DMS53 treated with DMSO at 0.1 percent for 48 hours (cell line): ENCODE data around the gene NUDCD3.
"Not testable (repeated sequence)": the region's sequence is repeated elsewhere in the genome, so short reads cannot be mapped to it uniquely, and the experiment has no call there.

Source experiments
- DNase-seq: peaks from one replicate; lab custom pipeline; 2025; ENCODE audit not compliant: unreplicated experiment; lab: John Stamatoyannopoulos, UW

Gene NUDCD3

GRCh38 chr7:44449584-44449928 lies 40.9 kb downstream of the NUDCD3 start:
- DNase-seq, result no peak

GRCh38 chr7:44448922-44449583 lies 41.4 kb downstream of the NUDCD3 start:
- DNase-seq, result no peak

DNA sequence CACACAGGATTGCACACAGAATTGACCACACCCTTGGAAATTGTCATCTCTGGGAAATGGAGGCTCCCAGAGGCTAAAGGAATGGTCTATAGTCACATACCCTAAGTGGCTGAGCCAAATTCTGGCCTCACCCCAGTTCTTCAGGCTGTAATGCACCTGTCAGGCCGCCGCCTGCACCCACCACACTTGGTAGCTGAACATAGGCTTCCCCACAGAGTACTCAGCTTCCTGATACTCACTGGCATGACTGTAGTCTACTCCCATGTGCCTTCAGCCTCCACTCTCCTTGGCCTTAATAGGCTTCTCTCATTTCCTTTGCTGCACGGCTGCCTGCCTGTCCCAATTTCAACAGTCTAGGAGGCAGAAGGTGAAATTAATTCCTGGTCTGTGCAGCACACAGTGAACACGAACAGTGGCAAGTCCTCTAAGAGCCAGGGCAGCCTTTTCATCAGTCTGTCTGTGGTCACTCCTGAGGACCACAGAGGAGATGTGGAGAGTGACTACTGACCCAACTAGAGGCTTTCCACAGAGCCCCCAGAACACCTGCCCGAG lies 42.5 kb downstream of the NUDCD3 start:
- no peak for DNase-seq

DNA sequence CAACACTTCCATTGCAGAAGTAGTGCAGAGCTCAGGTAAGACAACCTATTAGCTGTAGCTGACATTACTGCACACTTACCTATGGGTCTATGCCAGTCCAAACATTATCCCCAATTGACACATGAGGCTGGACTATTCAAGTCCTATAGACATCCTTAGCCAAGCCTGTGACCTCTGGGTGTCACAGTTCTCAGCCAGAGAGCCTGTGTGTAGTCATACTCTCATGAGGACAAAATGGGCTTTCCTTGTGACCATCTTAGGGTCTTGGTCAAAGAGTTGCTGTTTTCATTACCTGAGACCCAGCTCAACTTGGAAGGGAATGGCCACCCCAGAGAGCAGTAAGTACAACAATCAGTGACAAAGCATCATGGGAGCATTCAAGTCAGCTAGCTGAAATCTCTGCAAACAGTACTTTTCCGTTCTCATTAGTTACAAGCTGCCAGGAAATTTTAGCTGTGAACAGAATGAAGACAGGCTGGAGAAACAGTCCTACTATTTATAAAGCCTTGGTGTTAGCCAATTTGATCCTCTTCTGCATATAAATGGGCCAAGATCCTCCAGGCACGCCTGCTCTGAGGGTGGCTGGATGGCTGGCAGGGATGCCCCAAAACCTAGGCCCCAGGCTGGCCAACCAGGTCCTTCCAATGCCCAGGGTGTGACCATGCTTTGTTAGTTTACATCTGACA lies 44.3 kb downstream of the NUDCD3 start:
- no peak for DNase-seq

GRCh38 chr7:44441079-44441478 lies 49.4 kb downstream of the NUDCD3 start:
- no peak for DNase-seq

GRCh38 chr7:44440577-44441078 lies 49.8 kb downstream of the NUDCD3 start:
- no peak for DNase-seq

DNA sequence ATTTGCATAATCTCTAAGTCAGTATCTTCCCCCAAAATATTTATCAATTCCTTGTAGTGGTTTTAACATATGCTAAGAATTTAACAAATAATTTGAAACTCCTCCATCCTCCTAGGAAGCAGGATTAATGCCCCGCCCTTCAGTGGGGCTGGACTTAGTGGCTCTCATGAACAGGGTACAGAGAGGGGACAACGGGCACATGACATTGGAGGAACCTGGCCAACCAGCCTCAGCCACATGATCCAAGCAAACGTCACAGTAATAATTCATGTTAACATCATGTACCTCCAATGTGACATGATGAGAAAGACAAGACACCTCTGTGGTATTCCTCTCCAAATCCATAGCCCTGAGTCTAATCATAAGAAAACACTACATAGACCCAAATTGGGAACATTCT lies 50.5 kb downstream of the NUDCD3 start:
- DNase-seq, result no peak

GRCh38 chr7:44438816-44439215 lies 51.6 kb downstream of the NUDCD3 start:
- no peak for DNase-seq

GRCh38 chr7:44434201-44434600 lies 56.3 kb downstream of the NUDCD3 start:
- no peak for DNase-seq

- no peak for DNase-seq
These were observed 57.0 kb downstream of the NUDCD3 start for GRCh38 chr7:44433255-44434022.

- DNase-seq, result no peak
These were observed 58.0 kb downstream of the NUDCD3 start for GRCh38 chr7:44432381-44432977.

DNA sequence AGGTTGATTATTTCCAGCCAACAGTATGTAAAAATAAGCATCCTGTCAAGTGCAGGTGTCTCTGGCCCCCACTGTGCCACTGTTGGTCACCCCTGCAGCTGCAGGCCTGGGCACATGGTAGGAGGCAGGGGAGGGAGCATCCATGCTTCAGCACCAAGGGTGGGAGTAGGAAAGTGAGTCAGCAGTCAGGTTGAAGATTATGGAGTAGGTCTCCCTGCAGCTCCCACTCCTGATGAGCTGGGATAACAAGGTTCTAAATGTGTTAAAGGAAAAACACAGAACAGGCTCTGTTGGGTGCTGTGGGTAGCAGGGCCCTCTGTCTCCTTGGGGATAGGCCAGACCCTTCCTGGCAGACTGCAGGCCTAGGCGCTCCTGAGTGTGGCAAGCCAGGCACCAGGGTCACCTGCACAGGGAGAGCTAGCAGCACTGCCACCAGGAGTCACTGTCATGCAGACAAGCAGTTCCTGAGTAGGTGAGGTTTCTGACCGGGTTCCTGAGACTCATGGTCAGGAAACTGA lies 59.3 kb downstream of the NUDCD3 start:
- DNase-seq, result peak; percentile 35

GRCh38 chr7:44430054-44430453 lies 60.4 kb downstream of the NUDCD3 start:
- DNase-seq, result no peak

DNA sequence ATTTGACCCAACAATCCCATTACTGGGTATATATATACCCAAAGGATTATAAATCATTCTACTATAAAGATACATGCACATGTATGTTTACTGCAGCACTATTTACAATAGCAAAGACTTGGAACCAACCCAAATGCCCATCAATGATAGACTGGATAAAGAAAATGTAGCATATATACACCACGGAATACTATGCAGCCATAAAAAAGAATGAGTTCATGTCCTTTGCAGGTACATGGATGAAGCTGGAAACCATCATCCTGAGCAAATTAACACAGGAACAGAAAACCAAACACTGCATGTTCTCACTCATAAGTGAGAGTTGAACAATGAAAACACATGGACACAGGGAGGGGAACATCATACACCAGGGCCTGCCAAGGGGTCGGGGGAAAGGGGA lies 65.7 kb downstream of the NUDCD3 start:
- DNase-seq, result not testable (repeated sequence)

GRCh38 chr7:44416941-44417340 lies 73.5 kb downstream of the NUDCD3 start:
- DNase-seq, result no peak

GRCh38 chr7:44415510-44415909 lies 74.9 kb downstream of the NUDCD3 start:
- no peak for DNase-seq

DNA sequence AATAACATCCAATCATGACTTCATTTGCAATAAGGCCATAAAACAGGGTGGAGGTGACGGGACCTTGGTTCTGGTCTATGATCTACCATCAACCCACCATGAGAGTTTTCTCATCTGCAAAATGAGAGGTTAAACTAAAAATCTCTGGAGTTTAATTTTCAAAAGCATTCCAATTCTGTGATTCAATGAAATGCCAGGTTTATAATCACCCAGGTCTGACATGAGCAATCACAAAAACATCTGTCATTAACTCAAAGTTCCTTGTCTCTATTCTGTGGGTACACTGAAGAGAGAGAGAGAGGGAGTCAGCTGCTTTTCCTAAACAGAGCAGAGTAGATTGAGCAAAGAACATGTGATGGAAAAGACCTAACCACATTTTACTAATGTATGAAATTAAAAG lies 75.4 kb downstream of the NUDCD3 start:
- DNase-seq, result no peak

DNA sequence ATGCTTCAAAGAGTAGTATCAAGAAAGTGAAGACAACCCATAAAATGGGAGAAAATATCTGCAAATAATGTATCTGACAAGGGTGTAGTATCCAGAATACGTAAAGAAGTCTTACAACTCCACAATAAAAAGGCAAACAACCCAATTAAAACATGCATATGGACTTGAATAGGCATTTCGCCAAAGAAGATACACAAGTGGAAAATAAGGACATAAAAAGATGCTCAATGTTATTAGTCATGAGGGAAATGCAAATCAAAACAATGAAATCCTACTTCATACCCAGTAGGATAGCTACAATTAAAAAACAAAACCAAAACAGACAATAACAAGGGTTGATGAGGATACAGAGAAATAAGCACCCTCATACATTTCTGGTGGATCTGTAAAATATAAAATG lies 79.2 kb downstream of the NUDCD3 start:
- DNase-seq, result no peak

DNA sequence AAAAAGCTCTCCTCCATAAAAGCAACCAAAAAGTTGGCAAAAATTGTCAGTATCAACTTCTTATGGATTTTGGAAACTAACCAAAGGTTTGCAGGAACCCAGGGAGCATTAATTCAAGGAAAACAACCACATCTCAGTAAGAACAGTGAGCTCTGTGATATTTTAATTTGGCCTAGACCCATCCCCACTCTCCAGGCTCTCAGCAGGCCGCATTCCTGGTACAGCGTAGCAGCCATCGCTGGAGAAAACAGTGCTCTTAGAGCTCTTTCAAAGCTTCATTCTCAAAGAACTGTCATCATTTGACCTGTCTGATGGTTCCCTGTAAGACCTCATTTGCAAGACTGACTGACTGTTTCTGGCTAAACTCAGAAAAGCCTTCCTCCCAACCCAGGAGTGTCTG lies 81.9 kb downstream of the NUDCD3 start:
- no peak for DNase-seq

DNA sequence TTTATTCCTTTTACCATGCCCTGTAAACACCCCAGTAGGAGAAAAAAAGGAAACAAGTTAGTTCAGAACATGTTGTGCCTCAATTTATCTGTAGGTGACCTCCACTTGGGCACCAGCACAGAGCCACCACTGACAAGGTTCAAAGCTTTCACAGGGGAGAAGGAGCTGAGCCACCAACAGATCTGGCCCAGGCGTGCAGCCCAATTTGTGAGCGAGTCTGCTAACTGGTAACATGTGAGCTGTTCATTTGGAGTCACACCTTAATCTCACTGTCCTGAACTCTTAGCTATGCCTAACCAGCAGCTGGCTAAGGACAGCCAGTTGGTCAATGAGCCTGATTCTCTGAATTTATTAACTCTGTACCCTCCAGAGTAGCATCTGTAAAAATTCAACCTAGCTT lies 86.7 kb downstream of the NUDCD3 start:
- no peak for DNase-seq

GRCh38 chr7:44403176-44403759 lies 87.2 kb downstream of the NUDCD3 start:
- DNase-seq, result no peak
